Endothelial cell of umbilical vein (primary cell): ENCODE measurements around the gene SUPT20HL1. TPM values are rescaled to one million over a fixed set of nuclear protein-coding genes. Genes with fewer than 3 reads are reported as not detected.
"Not testable (repeated sequence)": the region's sequence is repeated elsewhere in the genome, so short reads cannot be mapped to it uniquely, and the experiment has no call there.

Experiments
- BruUV-seq: library from RNA; stranded (reverse); fragments of 400-500 nt; replicated peaks from 2 replicates; lab custom pipeline; 2021; lab: Mats Ljungman, UMichigan
- CTCF ChIA-PET: fragments of 300-600, 350-600 bp; sonication (Branson Sonifier 250); formaldehyde crosslinking; loops from one replicate; lab custom pipeline; 2021; ENCODE audit warnings: antibody characterized with exemption, inconsistent platforms; lab: Charles Lee
- POLR2A ChIA-PET: fragments of 300-600, 350-600 bp; sonication (Branson Sonifier 250); formaldehyde crosslinking; loops from one replicate; lab custom pipeline; 2021; ENCODE audit warnings: antibody characterized with exemption, inconsistent platforms; lab: Charles Lee
- DNase-seq: peaks from one replicate; pipeline ENCODE4 v3.0.0-alpha.2; 2011; ENCODE audit warnings: low read depth, low spot score
- FAIRE-seq: peaks from 2 replicates; lab custom pipeline; 2011; peaks lifted over from hg19 to GRCh38; lab: Jason Lieb, UNC
- H2AFZ ChIP-seq: 2 replicates; pipeline ENCODE4 v1.6.0; 2012; ENCODE audit warnings: low read depth, low read length, control low read depth, inconsistent platforms
- H3K27ac ChIP-seq: 2 replicates; pipeline ENCODE4 v1.5.1; 2011; ENCODE audit warnings: low read depth, mild to moderate bottlenecking, control low read depth, low read length, moderate library complexity; ENCODE audit not compliant: insufficient read depth
- H3K27me3 ChIP-seq, 2 experiments: 2 replicates each; pipeline versions ENCODE4 v1.6.0 to v1.6.1; 2011; ENCODE audit warnings: low read length in 2 of 2, mixed read lengths in 1 of 2; ENCODE audit not compliant: control insufficient read depth in 2 of 2, insufficient read depth in 2 of 2
- H3K36me3 ChIP-seq, 2 experiments: 2 replicates in 1 of 2; 3 replicates in 1 of 2; pipeline ENCODE4 v1.5.1; 2011; ENCODE audit warnings: low read length in 2 of 2, mild to moderate bottlenecking in 1 of 2, moderate library complexity in 1 of 2; ENCODE audit not compliant: control insufficient read depth in 2 of 2, insufficient read depth in 2 of 2; ENCODE audit errors: extremely low read depth in 1 of 2
- H3K4me1 ChIP-seq: 3 replicates; pipeline ENCODE4 v1.5.1; 2011; ENCODE audit warnings: mild to moderate bottlenecking, low read length; ENCODE audit not compliant: control insufficient read depth, insufficient read depth; ENCODE audit errors: extremely low read depth
- H3K4me2 ChIP-seq: 2 replicates; pipeline ENCODE4 v1.6.1; 2011; ENCODE audit warnings: low read length, control low read depth, mixed read lengths; ENCODE audit not compliant: insufficient read depth
- H3K4me3 ChIP-seq, 3 experiments: fragments of 200-600 bp in 1 of 3; sonication (generic), shearing (Covaris generic) in 1 of 3; replicated peaks in 1 of 3; 2 replicates each; pipeline ENCODE4 v1.5.1; 2011 to 2016; ENCODE audit warnings: control low read depth in 3 of 3, low read length in 3 of 3, mild to moderate bottlenecking in 2 of 3, inconsistent platforms in 1 of 3, low read depth in 1 of 3, moderate library complexity in 1 of 3; ENCODE audit not compliant: insufficient read depth in 1 of 3
- H3K79me2 ChIP-seq: 2 replicates; pipeline ENCODE4 v1.6.0; 2012; ENCODE audit warnings: low read length, inconsistent platforms; ENCODE audit not compliant: control insufficient read depth, insufficient read depth
- H3K9ac ChIP-seq: replicated peaks from 2 replicates; pipeline ENCODE3; 2011; ENCODE audit warnings: low read length, control low read depth; ENCODE audit not compliant: insufficient read depth; ENCODE audit errors: extremely low read depth
- H3K9me1 ChIP-seq: replicated peaks from 3 replicates; pipeline ENCODE4 v1.6.0; 2011; ENCODE audit warnings: mild to moderate bottlenecking, low read length; ENCODE audit not compliant: control insufficient read depth, insufficient read depth; ENCODE audit errors: extremely low read depth
- H3K9me3 ChIP-seq: replicated peaks from 2 replicates; pipeline ENCODE4 v1.5.1; 2012; ENCODE audit warnings: low read length, inconsistent platforms; ENCODE audit not compliant: control insufficient read depth, insufficient read depth
- H4K20me1 ChIP-seq: replicated peaks from 2 replicates; pipeline ENCODE3; 2011; ENCODE audit warnings: mild to moderate bottlenecking, low read length; ENCODE audit not compliant: control insufficient read depth, insufficient read depth; ENCODE audit errors: extremely low read depth
- EZH2 ChIP-seq: IDR thresholded peaks from 2 replicates; pipeline ENCODE4 v1.6.1; 2012; ENCODE audit warnings: borderline replicate concordance, low read depth, mild to moderate bottlenecking, moderate library complexity, low read length, inconsistent platforms; ENCODE audit not compliant: severe bottlenecking
- FOS ChIP-seq: IDR thresholded peaks from 2 replicates; pipeline ENCODE4 v1.6.1; 2011; ENCODE audit warnings: mild to moderate bottlenecking, low read length, moderate library complexity, borderline replicate concordance; ENCODE audit not compliant: insufficient read depth
- GATA2 ChIP-seq: IDR thresholded peaks from 2 replicates; pipeline ENCODE4 v1.7.0; 2011; ENCODE audit warnings: low read depth, mild to moderate bottlenecking, moderate library complexity, mixed read lengths, low read length; ENCODE audit not compliant: insufficient read length, insufficient read depth
- JUN ChIP-seq: IDR thresholded peaks from 2 replicates; pipeline ENCODE4 v1.6.1; 2011; ENCODE audit warnings: borderline replicate concordance, low read depth; ENCODE audit not compliant: insufficient read length, insufficient read depth
- POLR2A ChIP-seq: IDR thresholded peaks from 2 replicates; pipeline ENCODE4 v1.6.1; 2012; ENCODE audit warnings: low read depth, mild to moderate bottlenecking, control low read depth, low read length
- POLR2AphosphoS5 ChIP-seq: IDR thresholded peaks from 2 replicates; pipeline ENCODE4 v1.6.1; 2012; ENCODE audit warnings: low read depth, mild to moderate bottlenecking, control low read depth, low read length, moderate library complexity; ENCODE audit not compliant: insufficient read depth
- dilution Hi-C: fragments of 300-500 bp; cut with MboI; formaldehyde crosslinking; loops from one replicate; pipeline ENCODE4 v1.15.0; 2019; ENCODE audit warnings: low sequenced_read_pairs; ENCODE audit not compliant: extremely low pct_ligation_motif_present
- intact Hi-C: fragments of 100-400 bp; cut with micrococcal nuclease; formaldehyde crosslinking; loops from one replicate; pipeline ENCODE4 v1.10.0; 2022
- polyA plus RNA-seq, 4 experiments: library from polyadenylated mRNA; depleted of rRNA in 3 of 4; stranded (reverse) in 3 of 4; unstranded in 1 of 4; fragments of >200 nt; gene quantifications; 2 replicates each; pipeline versions ENCODE4 v1.2.1 to v1.2.3, GENCODE V29; 2011 to 2012; ENCODE audit warnings: missing spikeins in 1 of 4
- total RNA-seq: library from RNA; stranded (reverse); gene quantifications from 2 replicates; pipeline ENCODE4 v1.2.3, GENCODE V29; 2021
- TF ChIP-seq, protein P1 (sequence below), 2 donors: IDR thresholded peaks; 1 replicate in 1 of 2; 2 replicates in 1 of 2; pipeline ENCODE4 v1.5.1; 2011; ENCODE audit warnings: low read length in 2 of 2, mild to moderate bottlenecking in 2 of 2, moderate library complexity in 2 of 2, control low read depth in 1 of 2, inconsistent platforms in 1 of 2, low read depth in 1 of 2; ENCODE audit not compliant: insufficient read depth in 1 of 2; ENCODE audit errors: extremely low read depth in 1 of 2
- TF ChIP-seq, protein P2 (sequence below): IDR thresholded peaks from 2 replicates; pipeline ENCODE4 v1.6.1; 2011; ENCODE audit not compliant: insufficient read depth, insufficient read length

SUPT20HL1 gene
- total and polyA plus RNA-seq, 2 donors (not counting 3 experiments of a cell fraction or from before 2014, with no cell fraction given), result not detected

DNA sequence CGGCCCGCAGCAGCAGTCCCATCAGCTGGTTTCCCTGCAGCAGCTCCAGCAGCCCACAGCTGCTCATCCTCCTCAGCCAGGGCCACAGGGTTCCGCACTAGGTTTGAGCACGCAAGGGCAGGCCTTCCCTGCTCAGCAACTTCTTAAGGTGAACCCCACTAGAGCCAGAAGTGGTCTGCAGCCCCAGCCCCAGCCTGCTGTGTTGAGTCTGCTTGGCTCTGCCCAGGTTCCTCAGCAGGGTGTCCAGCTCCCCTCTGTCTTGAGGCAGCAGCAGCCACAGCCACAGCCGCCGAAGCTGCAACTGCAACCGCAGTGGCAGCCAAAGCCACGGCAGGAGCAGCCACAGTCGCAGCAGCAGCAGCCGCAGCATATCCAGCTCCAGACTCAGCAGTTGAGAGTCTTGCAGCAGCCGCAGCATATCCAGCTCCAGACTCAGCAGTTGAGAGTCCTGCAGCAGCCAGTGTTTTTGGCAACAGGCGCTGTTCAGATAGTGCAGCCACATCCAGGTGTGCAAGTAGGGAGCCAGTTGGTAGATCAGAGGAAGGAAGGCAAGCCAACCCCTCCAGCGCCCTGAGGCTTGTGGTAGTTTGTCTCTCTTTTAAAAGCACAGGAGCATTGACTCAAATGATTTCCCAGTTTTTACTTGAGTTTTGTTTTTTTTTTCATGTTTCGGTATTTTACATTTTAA is 4.6 kb downstream of the SUPT20HL1 start:
- no TSS peak for BruUV-seq
- Histone ChIP-seq H3K4me1 (no peaks in the 10 kb centered on the region), H3K27me3 (no peaks in the 10 kb centered on the region), H3K9me3 (no peaks in the 10 kb centered on the region), H2AFZ (no peak overlapping the region), H4K20me1 (no peaks in the 10 kb centered on the region), H3K27ac (no peak overlapping the region), H3K36me3 (no peaks in the 10 kb centered on the region), H3K9ac (no peak overlapping the region), H3K79me2 (no peaks in the 10 kb centered on the region), H3K4me2 (no peak overlapping the region), H3K4me3 (no peak overlapping the region), H3K9me1 (no peaks in the 10 kb centered on the region)
- dilution Hi-C loops (no loop called here), intact Hi-C loops (no loop called here)
- CTCF ChIA-PET, result no interaction called here
- FAIRE-seq (no peak), DNase-seq (no peak)
- POLR2A ChIA-PET, result no interaction called here
- TF ChIP-seq POLR2AphosphoS5 (no peak), FOS (no peak), JUN (no peak), POLR2A (no peak), EZH2 (no peak), GATA2 (no peak)
- TF ChIP-seq, protein P1, sequence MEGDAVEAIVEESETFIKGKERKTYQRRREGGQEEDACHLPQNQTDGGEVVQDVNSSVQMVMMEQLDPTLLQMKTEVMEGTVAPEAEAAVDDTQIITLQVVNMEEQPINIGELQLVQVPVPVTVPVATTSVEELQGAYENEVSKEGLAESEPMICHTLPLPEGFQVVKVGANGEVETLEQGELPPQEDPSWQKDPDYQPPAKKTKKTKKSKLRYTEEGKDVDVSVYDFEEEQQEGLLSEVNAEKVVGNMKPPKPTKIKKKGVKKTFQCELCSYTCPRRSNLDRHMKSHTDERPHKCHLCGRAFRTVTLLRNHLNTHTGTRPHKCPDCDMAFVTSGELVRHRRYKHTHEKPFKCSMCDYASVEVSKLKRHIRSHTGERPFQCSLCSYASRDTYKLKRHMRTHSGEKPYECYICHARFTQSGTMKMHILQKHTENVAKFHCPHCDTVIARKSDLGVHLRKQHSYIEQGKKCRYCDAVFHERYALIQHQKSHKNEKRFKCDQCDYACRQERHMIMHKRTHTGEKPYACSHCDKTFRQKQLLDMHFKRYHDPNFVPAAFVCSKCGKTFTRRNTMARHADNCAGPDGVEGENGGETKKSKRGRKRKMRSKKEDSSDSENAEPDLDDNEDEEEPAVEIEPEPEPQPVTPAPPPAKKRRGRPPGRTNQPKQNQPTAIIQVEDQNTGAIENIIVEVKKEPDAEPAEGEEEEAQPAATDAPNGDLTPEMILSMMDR (IDR thresholded peaks at IDR 0.05; ENCODE audit: extremely low read depth in 1 of 2, insufficient read depth in 1 of 2, low read depth in 1 of 2, low read length in 2 of 2), result no peak
- TF ChIP-seq, protein P2, sequence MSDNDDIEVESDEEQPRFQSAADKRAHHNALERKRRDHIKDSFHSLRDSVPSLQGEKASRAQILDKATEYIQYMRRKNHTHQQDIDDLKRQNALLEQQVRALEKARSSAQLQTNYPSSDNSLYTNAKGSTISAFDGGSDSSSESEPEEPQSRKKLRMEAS, result no peak

DNA sequence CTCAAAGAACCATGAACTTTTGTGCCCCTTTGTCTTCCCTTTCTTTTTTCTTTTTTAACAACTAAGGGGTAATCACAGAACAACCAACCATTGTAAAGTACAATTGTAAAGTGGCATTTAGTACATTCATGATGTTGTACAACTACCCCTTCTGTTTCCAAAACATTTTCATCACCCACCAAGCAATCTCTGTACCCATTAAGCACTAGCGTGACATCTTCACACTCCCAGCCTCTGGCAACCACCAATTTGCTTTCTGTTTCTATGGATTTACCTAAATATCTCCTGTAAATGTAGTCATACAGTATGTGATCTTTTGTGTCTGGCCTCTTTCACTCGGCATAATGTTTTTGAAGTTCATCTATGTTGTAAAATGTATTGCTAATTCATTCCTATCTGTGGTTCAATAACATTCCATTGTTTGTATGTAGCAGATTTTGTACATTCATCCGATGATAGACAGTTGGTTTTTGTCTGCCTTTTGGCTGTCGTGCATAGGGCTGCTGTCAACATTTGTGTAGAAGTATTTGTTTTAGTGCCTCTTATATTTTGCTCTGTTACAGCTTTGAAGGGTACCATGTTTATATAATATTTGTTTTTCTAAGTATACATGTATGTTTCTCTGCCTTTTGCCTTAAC is 6.4 kb downstream of the SUPT20HL1 start:
- dilution Hi-C loops, FAIRE-seq: not testable (repeated sequence)

More for the DNA sequence above, 6.4 kb downstream of the SUPT20HL1 start:
- H3K9ac ChIP-seq, H4K20me1 ChIP-seq, H3K9me1 ChIP-seq, DNase-seq, BruUV-seq, H3K9me3 ChIP-seq, H3K27ac ChIP-seq, H3K4me1 ChIP-seq, CTCF ChIA-PET, H3K36me3 ChIP-seq, POLR2A ChIA-PET, H3K79me2 ChIP-seq, intact Hi-C loops, H3K4me3 ChIP-seq, H3K4me2 ChIP-seq, H2AFZ ChIP-seq, H3K27me3 ChIP-seq: not testable (repeated sequence)
